HG03175 (cell line): ENCODE measurements around the gene FCAR.
"Not testable (repeated sequence)": the region's sequence is repeated elsewhere in the genome, so short reads cannot be mapped to it uniquely, and the experiment has no call there.

Source experiments
- ATAC-seq: cut with Tn5 transposase; IDR thresholded peaks from one replicate; pipeline ENCODE4 v1.9.1; 2021; ENCODE audit warnings: mild to moderate bottlenecking, moderate library complexity; ENCODE audit not compliant: unreplicated experiment

The FCAR gene

DNA sequence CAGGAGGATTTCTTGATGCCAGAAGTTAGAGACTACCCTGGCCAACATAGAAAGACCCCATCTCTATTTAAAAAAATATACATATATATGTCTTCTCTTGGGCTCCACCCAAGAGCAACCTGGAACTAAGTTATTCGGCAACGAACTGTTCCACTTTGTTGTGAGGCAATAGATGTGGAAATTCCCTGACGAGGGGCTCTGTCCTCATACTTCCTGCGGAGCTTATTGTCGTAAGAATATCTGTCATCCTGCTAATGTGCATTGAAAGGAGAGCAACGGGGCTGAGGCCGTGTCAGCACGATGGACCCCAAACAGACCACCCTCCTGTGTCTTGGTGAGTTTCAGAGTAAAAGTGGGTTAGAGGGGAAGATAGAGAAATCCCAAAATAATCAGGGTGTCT, at the start of gene FCAR:
Gene FCAR, plus strand, starts transcription at position 246 of the 400 bp plus-strand sequence. Its CDS starts 55 bp downstream, at position 301.
- ATAC-seq, result no peak

DNA sequence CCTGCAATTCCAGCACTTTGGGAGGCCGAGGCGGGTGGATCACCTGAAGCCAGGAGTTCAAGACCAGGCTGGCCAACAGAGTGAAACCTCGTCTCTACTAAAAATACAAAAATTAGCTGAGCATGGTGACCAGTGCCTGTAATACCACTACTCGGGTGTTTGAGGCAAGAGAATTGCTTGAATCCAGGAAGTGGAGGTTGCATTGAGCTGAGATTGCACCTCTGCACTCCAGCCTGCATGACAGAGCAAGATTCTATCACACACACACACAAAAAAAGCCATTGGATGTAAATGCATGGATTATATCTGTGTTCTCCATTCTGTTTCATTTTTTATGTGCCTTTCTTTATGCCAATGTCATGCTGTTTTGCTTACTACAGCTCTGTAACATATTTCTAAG, 49.6 kb upstream of the FCAR start:
- not testable (repeated sequence) for ATAC-seq

DNA sequence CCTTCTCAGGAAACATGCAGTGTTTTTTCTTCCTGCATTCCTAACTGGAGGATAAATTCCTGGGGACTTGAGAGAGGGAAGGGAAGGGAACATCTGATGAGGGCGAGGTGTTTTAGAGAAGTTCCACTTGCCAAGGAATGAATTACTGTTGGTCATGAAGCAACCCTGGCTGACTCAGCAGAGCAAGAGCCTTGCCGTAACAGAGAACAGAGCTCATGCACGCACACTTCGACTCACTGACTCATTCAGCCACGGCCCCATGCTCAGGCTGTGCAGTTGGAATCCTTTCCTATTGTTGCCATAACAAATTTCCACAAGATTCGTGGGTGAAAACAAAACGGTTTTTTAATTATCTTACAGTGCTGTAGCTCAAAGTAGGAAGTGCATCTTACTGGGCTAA, 48.7 kb upstream of the FCAR start:
- ATAC-seq, result not testable (repeated sequence)

DNA sequence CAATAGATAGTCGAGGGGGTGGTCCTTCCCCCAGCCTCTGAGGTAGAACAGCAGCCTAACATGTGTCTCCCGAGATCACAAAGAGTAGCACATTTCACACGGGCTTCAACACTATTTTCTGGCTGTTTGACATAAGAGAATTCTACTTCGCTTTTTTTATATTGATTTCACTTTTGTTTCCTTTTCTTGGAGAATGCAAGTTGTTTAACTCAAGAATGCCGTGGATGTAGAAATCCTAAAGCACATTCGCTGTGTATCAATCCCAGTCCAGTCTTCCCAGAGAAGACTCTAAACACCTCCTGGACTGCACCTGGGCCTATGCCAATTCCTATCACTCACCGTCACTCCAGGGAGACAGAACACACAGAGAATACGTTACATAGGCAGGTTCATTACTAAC, 46.0 kb upstream of the FCAR start:
- ATAC-seq, result not testable (repeated sequence)

DNA sequence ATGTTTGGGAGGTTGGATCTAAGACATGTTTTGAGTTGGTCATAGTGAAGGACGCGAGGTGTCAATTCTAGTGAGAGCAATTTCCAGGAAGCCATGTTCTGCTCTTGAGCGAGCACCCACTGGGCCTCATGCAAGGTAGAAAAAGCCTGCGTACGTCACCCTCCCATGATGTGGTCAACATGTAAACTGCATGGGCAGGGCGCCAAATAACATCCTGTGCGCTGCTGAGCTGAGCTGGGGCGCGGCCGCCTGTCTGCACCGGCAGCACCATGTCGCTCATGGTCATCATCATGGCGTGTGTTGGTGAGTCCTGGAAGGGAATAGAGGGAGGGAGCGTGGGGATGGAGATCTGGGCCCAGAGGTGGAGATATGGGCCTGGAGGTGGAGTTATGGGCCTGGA, 41.5 kb upstream of the FCAR start, which contains the start of gene KIR2DS4:
Gene KIR2DS4, plus strand, starts transcription at position 181 of the 400 bp plus-strand sequence.
- not testable (repeated sequence) for ATAC-seq

DNA sequence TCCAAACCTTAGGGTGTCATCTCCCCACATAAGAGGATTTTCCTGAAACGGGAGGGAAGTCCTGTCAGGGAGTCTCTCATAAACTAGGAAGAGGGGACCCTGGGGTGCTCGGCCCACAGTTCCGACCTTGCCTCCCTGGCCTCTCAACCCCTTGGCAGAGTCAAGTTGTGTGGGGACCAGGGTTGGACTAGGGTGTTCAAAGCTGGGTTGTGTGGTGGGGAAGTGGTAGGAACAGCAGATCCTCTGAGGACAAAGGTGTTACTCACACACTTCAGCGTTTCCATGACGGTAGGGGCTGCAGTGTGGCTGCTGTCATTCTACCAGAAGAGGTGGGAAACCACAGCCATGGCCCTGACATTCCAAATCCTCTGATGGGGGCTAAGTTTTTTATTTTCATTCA, 38.9 kb upstream of the FCAR start:
- not testable (repeated sequence) for ATAC-seq

DNA sequence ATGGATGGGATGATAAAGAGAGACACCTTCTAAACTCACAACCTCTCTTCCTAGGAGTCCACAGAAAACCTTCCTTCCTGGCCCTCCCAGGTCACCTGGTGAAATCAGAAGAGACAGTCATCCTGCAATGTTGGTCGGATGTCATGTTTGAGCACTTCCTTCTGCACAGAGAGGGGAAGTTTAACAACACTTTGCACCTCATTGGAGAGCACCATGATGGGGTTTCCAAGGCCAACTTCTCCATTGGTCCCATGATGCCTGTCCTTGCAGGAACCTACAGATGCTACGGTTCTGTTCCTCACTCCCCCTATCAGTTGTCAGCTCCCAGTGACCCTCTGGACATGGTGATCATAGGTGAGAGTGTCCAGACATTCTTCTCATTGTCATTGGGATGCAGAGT, 36.5 kb upstream of the FCAR start:
- ATAC-seq, result not testable (repeated sequence)

DNA sequence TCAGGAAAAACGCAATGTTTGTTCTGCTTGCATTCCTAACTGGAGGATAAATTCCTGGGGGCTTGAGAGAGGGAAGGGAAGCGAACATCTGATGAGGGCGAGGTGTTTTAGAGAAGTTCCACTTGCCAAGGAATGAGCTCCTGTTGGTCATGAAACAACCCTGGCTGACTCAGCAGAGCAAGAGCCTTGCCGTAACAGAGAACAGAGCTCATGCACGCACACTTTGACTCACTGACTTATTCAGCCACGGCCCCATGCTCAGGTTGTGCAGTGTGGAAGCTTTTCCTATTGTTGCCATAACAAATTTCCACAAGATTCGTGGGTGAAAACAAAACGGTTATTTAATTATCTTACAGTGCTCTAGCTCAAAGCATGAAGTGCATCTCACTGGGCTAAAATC, 30.9 kb upstream of the FCAR start:
- not testable (repeated sequence) for ATAC-seq

DNA sequence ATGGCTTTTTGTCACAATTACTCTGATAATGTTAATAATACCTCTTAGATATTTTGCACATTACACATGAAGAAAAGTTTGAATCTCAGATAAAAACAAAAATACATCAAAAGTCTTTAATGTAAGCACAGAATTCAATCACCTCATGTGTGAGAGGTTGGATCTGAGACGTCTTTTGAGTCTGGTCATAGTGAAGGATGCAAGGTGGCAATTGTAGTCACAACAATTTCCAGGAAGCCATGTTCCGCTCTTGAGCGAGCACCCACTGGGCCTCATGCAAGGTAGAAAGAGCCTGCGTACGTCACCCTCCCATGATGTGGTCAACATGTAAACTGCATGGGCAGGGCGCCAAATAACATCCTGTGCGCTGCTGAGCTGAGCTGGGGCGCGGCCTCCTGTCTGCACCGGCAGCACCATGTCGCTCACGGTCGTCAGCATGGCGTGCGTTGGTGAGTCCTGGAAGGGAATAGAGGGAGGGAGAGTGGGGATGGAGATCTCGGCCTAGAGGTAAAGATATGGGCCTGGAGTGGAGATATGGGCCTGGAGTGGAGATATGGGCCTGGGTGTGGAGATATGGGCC, 23.9 kb upstream of the FCAR start, which contains the start of gene KIR3DL2:
Gene KIR3DL2, plus strand, starts transcription at position 383 of the 580 bp plus-strand sequence. Its CDS starts 33 bp downstream, at position 416.
- ATAC-seq, result not testable (repeated sequence)

DNA sequence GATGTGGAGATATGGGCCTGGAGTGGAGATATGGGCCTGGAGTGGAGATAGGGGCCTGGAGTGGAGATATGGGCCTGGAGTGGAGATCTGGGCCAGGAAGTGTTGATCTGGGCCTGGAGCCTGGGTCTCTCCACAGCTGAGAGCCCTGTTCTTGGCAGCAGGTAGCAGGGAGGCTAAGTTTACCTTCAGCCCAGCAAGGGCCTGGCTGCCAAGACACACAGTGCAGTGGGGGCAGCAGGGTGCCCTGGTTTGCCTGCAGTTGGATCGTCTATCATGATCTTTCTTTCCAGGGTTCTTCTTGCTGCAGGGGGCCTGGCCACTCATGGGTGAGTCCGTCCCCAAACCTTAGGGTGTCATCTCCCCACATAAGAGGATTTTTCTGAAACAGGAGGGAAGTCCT, 23.1 kb upstream of the FCAR start:
- no peak for ATAC-seq

DNA sequence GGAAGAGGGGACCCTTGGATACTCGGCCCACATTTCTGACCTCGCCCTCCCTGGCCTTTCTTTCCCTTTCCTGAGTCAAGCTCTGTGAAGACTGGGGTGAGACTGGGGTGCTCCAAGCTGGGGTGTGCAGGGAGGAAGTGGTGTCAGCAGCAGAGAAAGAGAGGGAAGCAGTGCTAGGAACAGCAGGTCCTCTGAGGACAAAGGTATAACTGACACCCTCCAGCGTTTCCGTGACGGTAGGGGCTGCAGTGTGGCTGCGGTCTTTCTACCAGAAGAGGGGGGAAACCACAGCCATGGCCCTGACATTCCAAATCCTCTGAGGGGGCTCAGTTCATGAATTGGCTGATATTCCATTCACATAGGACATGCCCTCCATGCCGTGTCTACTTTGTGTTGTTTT, 22.7 kb upstream of the FCAR start:
- no peak for ATAC-seq

DNA sequence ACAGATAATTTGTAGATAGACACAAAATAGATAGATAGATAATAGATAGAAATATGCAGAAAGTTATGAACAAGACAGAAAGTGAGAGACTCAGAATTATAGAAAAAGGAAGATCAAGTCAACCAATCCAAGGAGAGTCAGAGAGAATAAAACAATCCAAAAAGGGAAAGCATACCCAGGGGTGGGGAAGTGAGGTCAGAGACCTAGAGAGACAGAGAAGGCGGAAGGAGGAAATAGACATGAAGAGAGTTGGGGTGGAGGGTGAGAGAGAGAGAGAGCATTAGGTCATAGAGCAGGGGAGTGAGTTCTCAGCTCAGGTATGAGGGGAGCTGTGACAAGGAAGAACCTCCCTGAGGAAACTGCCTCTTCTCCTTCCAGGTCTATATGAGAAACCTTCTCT, 18.8 kb upstream of the FCAR start:
- ATAC-seq, result not testable (repeated sequence)

DNA sequence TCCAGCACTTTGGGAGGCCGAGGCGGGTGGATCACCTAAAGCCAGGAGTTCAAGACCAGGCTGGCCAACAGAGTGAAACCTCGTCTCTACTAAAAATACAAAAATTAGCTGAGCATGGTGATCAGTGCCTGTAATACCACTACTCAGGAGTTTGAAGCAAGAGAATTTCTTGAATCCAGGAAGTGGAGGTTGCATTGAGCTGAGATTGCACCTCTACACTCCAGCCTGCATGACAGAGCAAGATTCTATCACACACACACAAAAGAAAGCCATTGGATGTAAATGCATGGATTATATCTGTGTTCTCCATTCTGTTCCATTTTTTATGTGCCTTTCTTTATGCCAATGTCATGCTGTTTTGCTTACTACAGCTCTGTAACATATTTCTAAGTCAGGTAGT, 15.6 kb upstream of the FCAR start:
- ATAC-seq, result not testable (repeated sequence)

DNA sequence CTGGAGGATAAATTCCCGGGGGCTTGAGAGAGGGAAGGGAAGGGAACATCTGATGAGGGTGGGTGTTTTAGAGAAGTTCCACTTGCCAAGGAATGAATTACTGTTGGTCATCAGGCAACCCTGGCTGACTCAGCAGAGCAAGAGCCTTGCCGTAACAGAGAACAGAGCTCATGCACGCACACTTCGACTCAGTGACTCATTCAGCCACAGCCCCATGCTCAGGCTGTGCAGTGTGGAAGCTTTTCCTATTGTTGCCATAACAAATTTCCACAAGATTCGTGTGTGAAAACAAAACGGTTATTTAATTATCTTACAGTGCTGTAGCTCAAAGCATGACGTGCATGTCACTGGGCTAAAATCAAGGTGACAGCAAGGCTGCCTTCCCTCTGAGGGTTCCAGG, 14.6 kb upstream of the FCAR start:
- ATAC-seq, result not testable (repeated sequence)

DNA sequence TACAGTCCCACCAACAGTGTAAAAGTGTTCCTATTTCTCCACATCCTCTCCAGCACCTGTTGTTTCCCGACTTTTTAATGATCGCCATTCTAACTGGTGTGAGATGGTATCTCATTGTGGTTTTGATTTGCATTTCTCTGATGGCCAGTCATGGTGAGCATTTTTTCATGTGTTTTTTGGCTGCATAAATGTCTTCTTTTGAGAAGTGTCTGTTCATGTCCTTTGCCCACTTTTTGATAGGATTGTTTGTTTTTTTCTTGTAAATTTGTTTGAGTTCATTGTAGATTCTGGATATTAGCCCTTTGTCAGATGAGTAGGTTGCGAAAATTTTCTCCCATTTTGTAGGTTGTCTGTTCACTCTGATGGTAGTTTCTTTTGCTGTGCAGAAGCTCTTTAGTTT, 10.6 kb upstream of the FCAR start:
- ATAC-seq, result not testable (repeated sequence)

DNA sequence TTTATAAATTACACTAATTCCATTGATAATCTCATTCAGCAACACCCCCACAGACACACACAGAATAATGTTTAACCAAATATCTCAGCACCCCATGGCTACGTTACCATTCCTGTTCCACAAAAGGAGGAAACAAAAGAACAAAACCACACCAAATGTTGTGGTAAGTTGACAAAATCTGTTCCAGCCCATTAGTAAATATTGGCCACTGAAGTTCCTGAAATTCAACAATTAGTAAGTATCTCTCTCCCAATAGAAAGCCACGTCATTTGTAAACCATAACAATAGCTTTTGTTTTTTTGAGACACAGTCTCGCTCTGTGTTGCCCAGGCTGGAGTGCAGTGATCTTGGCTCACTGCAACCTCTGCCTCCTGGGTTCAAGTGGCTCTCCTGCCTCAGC, 2.3 kb upstream of the FCAR start:
- no peak for ATAC-seq

DNA sequence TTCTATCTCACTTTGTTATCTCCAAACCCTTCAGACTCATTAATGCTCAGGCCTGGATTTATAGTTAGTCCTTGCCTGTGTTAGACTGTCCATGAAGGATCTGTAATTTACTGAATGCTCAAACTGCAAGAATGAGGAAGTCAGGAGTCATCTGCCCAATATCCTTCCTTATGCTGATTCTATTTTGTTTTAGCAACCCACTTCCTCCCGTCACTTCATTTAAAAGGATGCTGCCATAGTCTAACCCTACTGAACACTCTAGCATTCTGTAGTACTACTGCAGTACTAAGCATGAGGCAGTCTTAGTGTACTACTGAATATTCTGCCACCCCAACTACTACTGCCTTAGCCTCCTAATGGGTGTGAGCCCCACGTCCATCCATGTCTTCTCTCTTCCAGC, 1.5 kb downstream of the FCAR start:
- ATAC-seq, result no peak

DNA sequence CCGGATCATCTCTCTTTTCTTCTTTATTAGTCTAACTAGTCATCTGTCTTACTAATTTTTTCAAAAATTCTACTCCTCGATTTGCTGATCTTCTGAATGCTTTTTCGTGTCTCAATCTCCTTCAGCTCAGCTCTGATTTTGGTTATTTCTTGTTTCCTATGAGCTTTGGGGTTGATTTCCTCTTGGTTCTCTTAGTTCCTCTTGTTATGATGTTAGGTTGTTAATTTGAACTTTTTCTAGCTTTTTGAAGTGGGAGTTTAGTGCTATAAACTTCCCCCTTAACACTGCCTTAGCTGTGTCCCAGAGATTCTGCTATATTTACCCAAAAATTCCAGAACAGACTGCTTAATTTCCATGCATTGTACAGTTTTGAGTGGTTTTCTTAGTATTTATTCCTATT, 3.4 kb downstream of the FCAR start:
- no peak for ATAC-seq

DNA sequence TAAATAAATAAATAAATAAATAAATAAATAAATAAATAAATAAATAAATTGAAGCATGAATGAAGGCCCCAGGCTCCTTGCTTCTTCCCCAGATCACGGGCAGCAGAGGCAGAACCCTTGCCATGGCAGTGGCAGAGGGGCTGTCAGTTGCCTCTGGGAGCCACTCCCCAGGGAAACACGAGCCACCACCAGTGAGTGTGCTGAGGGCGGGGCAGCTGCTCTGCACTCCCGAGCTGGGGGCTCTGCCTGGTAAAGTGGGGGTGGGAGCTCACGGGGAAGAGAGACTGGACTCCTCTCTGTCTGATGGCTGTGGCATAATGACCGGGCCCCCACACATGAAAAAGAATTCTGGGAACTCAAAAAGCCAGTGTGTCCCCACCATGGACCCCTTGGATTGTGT, 7.8 kb downstream of the FCAR start:
- ATAC-seq, result no peak

DNA sequence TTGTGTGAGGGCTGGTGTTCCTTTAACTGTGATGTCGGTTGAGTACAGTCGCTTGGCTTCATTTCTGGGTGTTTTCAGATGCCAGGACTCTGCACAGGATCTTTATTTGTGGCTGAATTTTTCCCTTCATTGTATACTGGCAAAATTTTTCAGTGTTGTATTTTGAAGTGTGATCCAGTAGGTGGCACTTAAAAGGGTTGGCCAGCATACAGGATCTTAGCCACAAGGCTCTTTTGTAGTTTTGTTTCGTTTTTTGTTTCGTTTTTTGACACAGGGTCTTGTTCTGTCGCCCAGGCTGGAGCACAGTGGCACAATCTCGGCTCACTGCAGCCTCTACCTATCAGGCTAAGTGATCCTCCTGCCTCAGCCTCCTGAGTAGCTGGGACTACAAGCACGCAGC, 8.7 kb downstream of the FCAR start:
- ATAC-seq, result no peak

DNA sequence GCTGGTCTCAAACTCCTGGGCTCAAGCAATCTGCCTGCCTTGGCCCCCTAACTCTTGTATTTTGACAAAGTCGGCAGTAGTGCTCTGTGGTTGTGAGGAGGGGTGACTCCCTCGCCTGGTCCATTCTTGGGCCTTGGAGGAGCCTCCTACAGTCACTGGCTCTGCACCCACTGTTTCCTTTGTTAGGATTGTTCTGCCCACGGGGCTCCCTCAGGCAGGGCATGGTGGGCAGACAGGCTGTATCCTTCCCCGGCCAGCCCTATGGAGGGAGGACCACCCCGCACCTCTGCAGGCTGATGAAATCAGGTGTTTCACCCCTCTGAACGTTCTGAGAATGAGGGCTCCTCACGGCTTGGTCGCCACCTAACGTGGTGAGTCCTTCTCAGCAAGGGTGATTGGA, 9.2 kb downstream of the FCAR start:
- no peak for ATAC-seq

DNA sequence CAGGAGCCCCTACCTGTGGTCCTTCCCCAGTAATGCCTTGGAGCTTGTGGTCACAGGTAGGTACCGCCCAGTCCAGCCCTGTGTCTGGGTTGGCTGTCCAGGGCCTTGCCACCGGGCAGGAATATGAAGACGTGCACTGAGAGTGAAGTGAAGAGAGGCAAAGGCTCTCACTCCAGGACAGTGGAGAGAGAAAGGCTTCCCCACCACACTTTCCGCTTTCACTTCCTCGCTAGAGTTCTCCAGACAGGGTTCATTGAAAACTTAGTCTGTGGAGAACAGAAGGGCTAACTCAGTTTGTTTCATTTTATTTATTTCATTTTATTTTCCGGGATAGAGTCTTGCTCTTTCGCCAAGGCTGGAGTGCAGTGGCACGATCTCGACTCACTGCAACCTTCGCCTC, 14.2 kb downstream of the FCAR start:
- ATAC-seq, result no peak

DNA sequence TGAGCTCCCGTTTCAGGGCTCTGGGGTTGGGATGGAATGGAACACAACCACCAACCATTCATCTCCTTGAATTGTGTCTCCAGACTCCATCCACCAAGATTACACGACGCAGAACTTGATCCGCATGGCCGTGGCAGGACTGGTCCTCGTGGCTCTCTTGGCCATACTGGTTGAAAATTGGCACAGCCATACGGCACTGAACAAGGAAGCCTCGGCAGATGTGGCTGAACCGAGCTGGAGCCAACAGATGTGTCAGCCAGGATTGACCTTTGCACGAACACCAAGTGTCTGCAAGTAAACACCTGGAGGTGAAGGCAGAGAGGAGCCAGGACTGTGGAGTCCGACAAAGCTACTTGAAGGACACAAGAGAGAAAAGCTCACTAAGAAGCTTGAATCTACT, 15.5 kb downstream of the FCAR start:
- no peak for ATAC-seq
